WTC11 (cell line): Measurements from ENCODE around the gene C10orf90. TPM values are rescaled to one million over a fixed set of nuclear protein-coding genes. Genes with fewer than 3 reads are reported as not detected.
"Not testable (repeated sequence)": the region's sequence is repeated elsewhere in the genome, so short reads cannot be mapped to it uniquely, and the experiment has no call there.

Experiments
- ATAC-seq: fragments of 200-7000 bp; cut with Tn5 transposase; 2 replicates; pipeline ENCODE4 v1.10.0; 2021; ENCODE audit warnings: mild to moderate bottlenecking, moderate library complexity
- CTCF ChIA-PET: fragments of 300-600 bp; sonication (Branson Sonifier 250); formaldehyde crosslinking; loops from one replicate; lab custom pipeline; 2021; ENCODE audit warnings: antibody characterized with exemption; lab: Charles Lee
- POLR2A ChIA-PET: fragments of 350-600 bp; sonication (Branson Sonifier 250); formaldehyde crosslinking; loops from one replicate; lab custom pipeline; 2021; ENCODE audit warnings: antibody characterized with exemption; lab: Charles Lee
- DNase-seq: peaks from one replicate; pipeline ENCODE4 v3.0.0; 2021; ENCODE audit warnings: low spot score
- H3K27ac Mint-ChIP-seq: 2 replicates; pipeline ENCODE4 v1.8.0; 2021; ENCODE audit warnings: mixed read lengths
- H3K27me3 Mint-ChIP-seq: 2 replicates; pipeline ENCODE4 v1.8.0; 2021; ENCODE audit warnings: low read depth, mild to moderate bottlenecking, moderate library complexity, mixed read lengths
- H3K36me3 Mint-ChIP-seq: 2 replicates; pipeline ENCODE4 v1.8.0; 2021; ENCODE audit warnings: mixed read lengths
- H3K4me1 Mint-ChIP-seq: 2 replicates; pipeline ENCODE4 v1.8.0; 2022; ENCODE audit warnings: mixed read lengths
- H3K4me3 Mint-ChIP-seq: 2 replicates; pipeline ENCODE4 v1.8.0; 2021; ENCODE audit warnings: mild to moderate bottlenecking, moderate library complexity, mixed read lengths
- H3K9me3 Mint-ChIP-seq: 2 replicates; pipeline ENCODE4 v1.8.0; 2021; ENCODE audit warnings: mixed read lengths
- ARID4B ChIP-seq: sonication (generic); formaldehyde crosslinking; IDR thresholded peaks from 2 replicates; pipeline ENCODE4 v1.8.0; 2023; ENCODE audit warnings: missing genetic modification reagents, mild to moderate bottlenecking, borderline replicate concordance
- CTCF ChIP-seq: fragments of 200-600 bp; IDR thresholded peaks from 2 replicates; pipeline ENCODE4 v1.8.0; 2022; ENCODE audit warnings: antibody characterized with exemption
- EMX1 ChIP-seq: fragments of 250-450 bp; sonication (Bioruptor Pico); IDR thresholded peaks from 2 replicates; pipeline ENCODE4 v1.8.0; 2021; ENCODE audit warnings: mild to moderate bottlenecking
- FOXJ3 ChIP-seq: sonication (generic); formaldehyde crosslinking; IDR thresholded peaks from 2 replicates; pipeline ENCODE4 v1.9.0; 2021; ENCODE audit warnings: missing genetic modification reagents, mild to moderate bottlenecking, borderline replicate concordance
- MXD4 ChIP-seq: fragments of 250-450 bp; sonication (Bioruptor Pico); IDR thresholded peaks from 2 replicates; pipeline ENCODE4 v1.8.0; 2021; ENCODE audit warnings: mild to moderate bottlenecking, moderate library complexity, borderline replicate concordance
- NFATC4 ChIP-seq: fragments of 250-450 bp; sonication (Bioruptor Pico); IDR thresholded peaks from 2 replicates; pipeline ENCODE4 v1.9.0; 2021; ENCODE audit warnings: mild to moderate bottlenecking
- NFE2L1 ChIP-seq: sonication (generic); formaldehyde crosslinking; IDR thresholded peaks from 2 replicates; pipeline ENCODE4 v1.8.1; 2023; ENCODE audit warnings: missing genetic modification reagents
- OVOL2 ChIP-seq: fragments of 250-450 bp; sonication (Bioruptor Pico); IDR thresholded peaks from 2 replicates; pipeline ENCODE4 v1.9.0; 2021; ENCODE audit warnings: mild to moderate bottlenecking, borderline replicate concordance
- RELA ChIP-seq: sonication (generic); formaldehyde crosslinking; IDR thresholded peaks from 2 replicates; pipeline ENCODE4 v1.8.1; 2022; ENCODE audit warnings: missing genetic modification reagents, mild to moderate bottlenecking, borderline replicate concordance
- SOX15 ChIP-seq: fragments of 250-450 bp; sonication (Bioruptor Pico); IDR thresholded peaks from 2 replicates; pipeline ENCODE4 v1.9.0; 2021; ENCODE audit warnings: mild to moderate bottlenecking
- SP1 ChIP-seq: sonication (generic); formaldehyde crosslinking; conservative IDR thresholded peaks from 2 replicates; pipeline ENCODE4 v1.8.1; 2022; ENCODE audit warnings: missing genetic modification reagents
- USF2 ChIP-seq: sonication (generic); formaldehyde crosslinking; IDR thresholded peaks from 2 replicates; pipeline ENCODE4 v1.8.1; 2023; ENCODE audit warnings: mild to moderate bottlenecking, missing genetic modification reagents, moderate library complexity
- ZBTB21 ChIP-seq: sonication (generic); formaldehyde crosslinking; IDR thresholded peaks from 2 replicates; pipeline ENCODE4 v1.8.1; 2023; ENCODE audit warnings: mild to moderate bottlenecking, missing genetic modification reagents, borderline replicate concordance
- ZNF263 ChIP-seq: sonication (generic); formaldehyde crosslinking; IDR thresholded peaks from 2 replicates; pipeline ENCODE4 v1.8.1; 2022; ENCODE audit warnings: low read depth, mild to moderate bottlenecking, moderate library complexity, missing genetic modification reagents
- ZNF317 ChIP-seq: sonication (generic); formaldehyde crosslinking; IDR thresholded peaks from 2 replicates; pipeline ENCODE4 v1.8.1; 2023; ENCODE audit warnings: low read depth, mild to moderate bottlenecking, moderate library complexity, missing genetic modification reagents, borderline replicate concordance
- ZNF416 ChIP-seq: fragments of 250-450 bp; sonication (Bioruptor Pico); IDR thresholded peaks from 2 replicates; pipeline ENCODE4 v1.9.0; 2021; ENCODE audit warnings: mild to moderate bottlenecking, inconsistent platforms
- ZNF512 ChIP-seq: sonication (generic); formaldehyde crosslinking; IDR thresholded peaks from 2 replicates; pipeline ENCODE4 v1.8.1; 2022; ENCODE audit warnings: missing genetic modification reagents, borderline replicate concordance
- ZNF671 ChIP-seq: fragments of 250-450 bp; sonication (Bioruptor Pico); IDR thresholded peaks from 2 replicates; pipeline ENCODE4 v1.8.0; 2021; ENCODE audit warnings: mild to moderate bottlenecking
- ZSCAN18 ChIP-seq: fragments of 250-450 bp; sonication (Bioruptor Pico); IDR thresholded peaks from 2 replicates; pipeline ENCODE4 v2.1.2; 2022; ENCODE audit warnings: mild to moderate bottlenecking, moderate library complexity
- total RNA-seq: library from RNA; stranded (reverse); gene quantifications from 3 replicates; pipeline ENCODE4 v1.2.3, GENCODE V29; 2021

Gene C10orf90
- total RNA-seq, 1 experiment from 2014 or later, result 0.85 TPM

GRCh38 chr10:126379166-126379565 lies 291.3 kb downstream of the C10orf90 start:
- ATAC-seq, CTCF ChIA-PET: not testable (repeated sequence)

GRCh38 chr10:126376956-126377355 lies 293.5 kb downstream of the C10orf90 start:
- peaks cover 3% of the 10 kb centered on the region; the same call in 1 of the 2 replicates for H3K4me1 Mint-ChIP-seq
- TF ChIP-seq NFATC4 (CRISPR knock-in tag) (no peak), EMX1 (CRISPR knock-in tag) (no peak), FOXJ3 (CRISPR knock-in tag) (no peak), ARID4B (CRISPR knock-in tag) (no peak), ZBTB21 (CRISPR knock-in tag) (no peak), ZNF512 (CRISPR knock-in tag) (no peak), ZNF671 (CRISPR knock-in tag) (no peak), SP1 (CRISPR knock-in tag) (no peak), CTCF (no peak), ZNF263 (CRISPR knock-in tag) (no peak), RELA (CRISPR knock-in tag) (no peak), OVOL2 (CRISPR knock-in tag) (no peak), ZNF317 (CRISPR knock-in tag) (no peak), MXD4 (CRISPR knock-in tag) (no peak)
- no peak overlapping the region for H3K4me3 Mint-ChIP-seq
- ATAC-seq, result no peak
- DNase-seq, result no peak
- ChIA-PET CTCF (no interaction called here), POLR2A (no interaction called here)
- peaks cover 49% of the 10 kb centered on the region for H3K9me3 Mint-ChIP-seq
- H3K27me3 Mint-ChIP-seq, result no peaks in the 10 kb centered on the region
- no peak overlapping the region for H3K27ac Mint-ChIP-seq
- peaks cover 16% of the 10 kb centered on the region for H3K36me3 Mint-ChIP-seq

More at GRCh38 chr10:126379166-126379565, 291.3 kb downstream of the C10orf90 start:
- H3K4me3 Mint-ChIP-seq, DNase-seq, POLR2A ChIA-PET, H3K27me3 Mint-ChIP-seq, H3K27ac Mint-ChIP-seq, H3K4me1 Mint-ChIP-seq: not testable (repeated sequence)
- H3K36me3 Mint-ChIP-seq, result peaks cover 16% of the 10 kb centered on the region
- H3K9me3 Mint-ChIP-seq, result peaks cover 43% of the 10 kb centered on the region

- H3K4me3 Mint-ChIP-seq, result no peak overlapping the region
- H3K9me3 Mint-ChIP-seq, result peaks cover 49% of the 10 kb centered on the region
- H3K4me1 Mint-ChIP-seq, result peaks cover 3% of the 10 kb centered on the region; the same call in 1 of the 2 replicates
- POLR2A ChIA-PET, result no interaction called here
- CTCF ChIA-PET, result no interaction called here
- no peak for DNase-seq
- no peak for ATAC-seq
- H3K27ac Mint-ChIP-seq, result no peak overlapping the region
- H3K36me3 Mint-ChIP-seq, result peaks cover 16% of the 10 kb centered on the region
- H3K27me3 Mint-ChIP-seq, result no peaks in the 10 kb centered on the region
- TF ChIP-seq CTCF, result no peak
- TF ChIP-seq NFE2L1 (CRISPR knock-in tag), result no peak
- TF ChIP-seq USF2 (CRISPR knock-in tag), result no peak
- no peak for TF ChIP-seq ZSCAN18 (CRISPR knock-in tag)
- TF ChIP-seq ZNF416 (CRISPR knock-in tag), result no peak
- TF ChIP-seq SOX15, result no peak
These were observed 294.5 kb downstream of the C10orf90 start for GRCh38 chr10:126375926-126376554.
